Measurements from ENCODE around the gene OR1L1. TPM values are rescaled to one million over a fixed set of nuclear protein-coding genes. Genes with fewer than 3 reads are reported as not detected.

OR1L1 gene, protein sequence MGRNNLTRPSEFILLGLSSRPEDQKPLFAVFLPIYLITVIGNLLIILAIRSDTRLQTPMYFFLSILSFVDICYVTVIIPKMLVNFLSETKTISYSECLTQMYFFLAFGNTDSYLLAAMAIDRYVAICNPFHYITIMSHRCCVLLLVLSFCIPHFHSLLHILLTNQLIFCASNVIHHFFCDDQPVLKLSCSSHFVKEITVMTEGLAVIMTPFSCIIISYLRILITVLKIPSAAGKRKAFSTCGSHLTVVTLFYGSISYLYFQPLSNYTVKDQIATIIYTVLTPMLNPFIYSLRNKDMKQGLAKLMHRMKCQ
- not detected for total RNA-seq
- polyA plus RNA-seq = not detected

DNA sequence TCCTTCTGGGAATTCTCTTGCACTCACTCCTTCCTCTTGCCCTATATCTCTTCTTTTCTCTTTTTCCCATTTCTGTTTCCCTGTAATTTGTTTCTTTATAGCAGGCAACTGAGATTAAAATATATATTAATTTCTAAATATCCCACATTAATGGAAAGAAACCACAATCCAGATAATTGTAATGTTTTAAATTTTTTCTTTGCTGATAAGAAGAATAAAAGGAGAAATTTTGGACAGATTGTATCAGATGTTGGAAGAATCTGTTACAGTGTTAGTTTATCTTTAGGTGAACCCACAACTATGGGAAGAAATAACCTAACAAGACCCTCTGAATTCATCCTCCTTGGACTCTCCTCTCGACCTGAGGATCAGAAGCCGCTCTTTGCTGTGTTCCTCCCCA lies at the start of gene OR1L1:
Gene OR1L1 (plus strand): TSS at position 301 of the 400 bp plus-strand sequence. CDS start 0 bp downstream, at position 301.
- H3K27ac ChIP-seq (ENCODE audit: low read depth) = no peak within 1 kb of the TSS
- no peak for DNase-seq (ENCODE audit: extremely low spot score)
- no peaks in the 10 kb centered on the region for H3K4me1 ChIP-seq (ENCODE audit: insufficient read depth)
- H3K36me3 ChIP-seq (ENCODE audit: insufficient read depth) = no peaks in the 10 kb centered on the region
- 58% methylated on average over 2 of the region's 2 CpGs for WGBS
- H3K4me3 ChIP-seq (ENCODE audit: low read depth, low read length) = no peak within 1 kb of the TSS

DNA sequence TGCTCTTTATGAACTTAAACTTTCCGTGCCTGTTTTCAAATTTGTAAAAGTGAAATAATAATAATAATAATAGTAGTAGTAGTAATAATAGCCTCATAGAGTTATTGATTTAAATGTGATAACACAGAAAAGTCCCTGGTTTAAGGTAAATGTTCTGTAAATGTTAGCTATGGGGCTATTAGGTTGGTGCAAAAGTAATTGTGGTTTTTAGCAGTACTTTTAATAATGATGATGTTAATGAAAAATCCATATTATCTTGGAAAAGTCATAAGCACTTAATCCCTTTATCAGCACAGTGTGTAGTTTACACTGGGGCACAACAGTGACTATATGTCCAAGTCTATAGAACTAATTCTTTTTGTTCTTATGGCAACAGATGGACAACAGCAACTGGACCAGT lies 47.2 kb upstream of the OR1L1 start, which contains the start of gene OR1Q1:
Gene OR1Q1 (plus strand): TSS at position 377 of the 400 bp plus-strand sequence. CDS start 0 bp downstream, at position 377.
- H3K27ac ChIP-seq (ENCODE audit: low read depth) = no peak within 1 kb of the TSS
- no peaks in the 10 kb centered on the region for H3K36me3 ChIP-seq (ENCODE audit: insufficient read depth)
- WGBS = 86% methylated on average over 1 of the region's 1 CpG
- H3K4me1 ChIP-seq (ENCODE audit: insufficient read depth) = no peaks in the 10 kb centered on the region
- no peak for DNase-seq (ENCODE audit: extremely low spot score)
- no peak within 1 kb of the TSS for H3K4me3 ChIP-seq (ENCODE audit: low read depth, low read length)

DNA sequence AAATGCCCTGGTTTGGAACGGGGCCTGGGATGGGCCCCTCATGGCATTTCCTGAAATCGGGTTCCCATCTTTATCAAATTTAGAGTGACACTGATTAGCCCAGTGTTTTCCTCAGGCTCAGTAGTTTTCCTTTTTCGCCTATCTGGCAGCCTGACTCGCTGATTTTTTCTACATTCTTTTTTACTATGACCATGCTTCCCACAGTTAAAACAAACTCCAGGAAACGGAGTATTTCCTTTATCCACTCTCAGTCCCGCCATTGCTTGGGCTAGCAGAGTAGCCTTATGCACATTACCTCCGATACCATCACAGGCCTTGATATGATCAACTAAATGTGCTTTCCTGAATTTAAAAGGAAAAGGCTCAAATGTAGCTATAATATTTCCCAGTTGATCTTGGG lies 41.5 kb upstream of the OR1L1 start:
- DNase-seq (ENCODE audit: extremely low spot score) = no peak
- Histone ChIP-seq H3K4me3 (ENCODE audit: low read depth, low read length) (no peak overlapping the region), H3K4me1 (ENCODE audit: insufficient read depth) (no peaks in the 10 kb centered on the region), H3K27ac (ENCODE audit: low read depth) (no peak overlapping the region), H3K36me3 (ENCODE audit: insufficient read depth) (no peaks in the 10 kb centered on the region)
- WGBS = 71% methylated on average over 7 of the region's 7 CpGs

DNA sequence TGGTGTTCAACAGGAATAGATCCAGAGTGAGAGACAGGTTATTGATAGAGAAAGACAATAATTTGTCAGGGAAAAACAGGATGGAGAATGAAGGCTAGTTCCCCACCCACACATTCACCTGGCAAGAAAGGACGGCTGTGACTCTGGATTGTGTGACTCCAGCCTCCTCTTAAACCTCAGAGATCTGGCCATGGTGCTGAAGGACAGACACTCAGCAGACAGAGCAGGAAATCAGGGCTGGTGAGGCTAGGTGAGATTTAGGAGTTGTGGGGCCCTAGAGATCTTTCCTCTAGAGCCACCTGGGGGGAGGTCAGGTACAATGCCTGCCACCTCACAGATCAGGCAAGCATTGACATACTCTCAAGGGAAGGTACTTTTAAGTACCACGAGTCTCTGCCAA lies 19.3 kb upstream of the OR1L1 start:
- H3K27ac ChIP-seq (ENCODE audit: low read depth) = no peak overlapping the region
- no peak for DNase-seq (ENCODE audit: extremely low spot score)
- H3K4me1 ChIP-seq (ENCODE audit: insufficient read depth) = no peaks in the 10 kb centered on the region
- 21% methylated on average over 2 of the region's 2 CpGs for WGBS
- no peak overlapping the region for H3K4me3 ChIP-seq (ENCODE audit: low read depth, low read length)
- H3K36me3 ChIP-seq (ENCODE audit: insufficient read depth) = no peaks in the 10 kb centered on the region

DNA sequence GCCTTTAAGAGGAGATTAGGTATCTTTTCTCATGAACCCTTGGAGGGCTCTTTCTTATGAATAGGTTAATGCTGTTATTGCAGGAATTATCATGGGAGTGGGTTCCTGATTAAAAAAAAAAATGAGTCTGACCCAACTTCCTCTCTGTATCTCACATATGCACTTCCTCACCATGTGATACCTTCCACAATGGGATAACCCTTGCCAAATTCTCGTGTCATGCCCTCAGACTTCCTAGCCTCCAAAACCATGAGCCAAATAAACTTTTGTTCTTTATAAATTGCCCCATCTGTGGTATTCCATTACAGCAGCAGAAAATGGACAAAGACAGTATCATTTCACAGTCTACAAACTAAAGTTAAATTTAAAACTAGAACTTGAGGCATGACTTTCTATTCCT lies 5.1 kb upstream of the OR1L1 start:
- no peak overlapping the region for H3K4me3 ChIP-seq (ENCODE audit: low read depth, low read length)
- no peak overlapping the region for H3K27ac ChIP-seq (ENCODE audit: low read depth)
- H3K36me3 ChIP-seq (ENCODE audit: insufficient read depth) = no peaks in the 10 kb centered on the region
- DNase-seq (ENCODE audit: extremely low spot score) = no peak
- 20% methylated on average over 1 of the region's 1 CpG for WGBS
- H3K4me1 ChIP-seq (ENCODE audit: insufficient read depth) = no peaks in the 10 kb centered on the region

DNA sequence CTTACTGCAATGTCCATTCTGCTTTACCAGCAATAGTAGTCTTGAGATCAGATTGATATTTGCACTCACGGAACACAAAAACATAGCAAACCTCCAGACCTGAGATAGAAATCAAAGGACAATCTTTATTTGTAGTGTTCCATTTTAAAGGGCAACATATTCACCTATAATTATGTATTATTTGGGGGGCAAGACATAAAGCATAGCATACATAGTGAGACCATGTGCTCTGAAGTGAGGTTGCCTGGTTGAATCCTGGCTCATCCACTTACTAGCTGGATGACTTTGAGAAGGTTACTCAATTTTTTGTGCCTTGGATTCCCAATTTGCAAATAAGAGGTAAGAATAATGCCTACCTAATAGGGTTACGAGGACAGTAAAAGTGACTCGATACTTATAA lies 4.0 kb upstream of the OR1L1 start, which contains the start of gene OR1B1:
Gene OR1B1 (minus strand): TSS at position 101 of the 400 bp plus-strand sequence.
- WGBS = 89% methylated on average over 3 of the region's 3 CpGs
- no peak for DNase-seq (ENCODE audit: extremely low spot score)
- H3K36me3 ChIP-seq (ENCODE audit: insufficient read depth) = no peaks in the 10 kb centered on the region
- H3K27ac ChIP-seq (ENCODE audit: low read depth) = no peak within 1 kb of the TSS
- no peaks in the 10 kb centered on the region for H3K4me1 ChIP-seq (ENCODE audit: insufficient read depth)
- no peak within 1 kb of the TSS for H3K4me3 ChIP-seq (ENCODE audit: low read depth, low read length)

DNA sequence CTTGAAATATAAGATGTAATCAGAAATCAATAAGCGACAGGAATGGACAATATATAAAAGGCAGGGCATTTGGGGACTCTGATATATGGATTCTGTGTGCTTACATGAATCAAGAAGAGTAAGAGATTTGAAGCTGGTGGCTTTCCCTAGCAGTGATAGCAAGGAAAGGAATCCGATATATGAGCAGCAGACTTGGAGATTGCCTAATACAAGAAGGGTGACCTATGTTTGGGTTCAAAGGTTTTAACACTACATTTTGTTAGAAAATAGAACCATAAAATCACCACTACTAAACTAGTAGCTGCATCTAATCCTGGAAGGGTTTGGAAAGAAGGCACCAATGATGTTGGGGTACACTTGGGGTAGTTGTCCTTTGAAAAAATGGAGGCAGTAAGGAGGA lies 11.0 kb downstream of the OR1L1 start:
- H3K4me1 ChIP-seq (ENCODE audit: insufficient read depth) = no peaks in the 10 kb centered on the region
- WGBS = 50% methylated on average over 2 of the region's 2 CpGs
- no peak for DNase-seq (ENCODE audit: extremely low spot score)
- no peak overlapping the region for H3K4me3 ChIP-seq (ENCODE audit: low read depth, low read length)
- no peaks in the 10 kb centered on the region for H3K36me3 ChIP-seq (ENCODE audit: insufficient read depth)
- H3K27ac ChIP-seq (ENCODE audit: low read depth) = no peak overlapping the region

DNA sequence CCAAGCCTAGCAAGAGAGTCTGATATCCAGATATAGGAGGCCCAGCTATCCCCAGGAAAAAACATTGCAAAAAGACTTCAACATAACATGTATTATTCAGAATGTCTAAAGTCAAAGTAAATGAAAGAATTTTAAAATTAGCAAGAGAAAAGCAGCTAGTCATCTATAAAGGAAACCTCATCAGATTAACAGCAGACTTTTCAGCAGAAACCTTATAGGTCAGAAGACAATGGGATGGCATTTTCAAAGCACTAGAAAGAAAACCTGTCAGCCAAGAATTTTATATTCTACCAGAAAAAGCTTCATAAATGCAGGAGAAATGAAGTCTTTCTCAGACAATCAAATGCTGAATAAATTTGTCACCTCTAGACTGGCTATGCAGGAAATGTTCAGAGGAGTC lies 23.3 kb downstream of the OR1L1 start:
- no peaks in the 10 kb centered on the region for H3K36me3 ChIP-seq (ENCODE audit: insufficient read depth)
- H3K27ac ChIP-seq (ENCODE audit: low read depth) = no peak overlapping the region
- DNase-seq (ENCODE audit: extremely low spot score) = no peak
- no peaks in the 10 kb centered on the region for H3K4me1 ChIP-seq (ENCODE audit: insufficient read depth)
- H3K4me3 ChIP-seq (ENCODE audit: low read depth, low read length) = no peak overlapping the region

DNA sequence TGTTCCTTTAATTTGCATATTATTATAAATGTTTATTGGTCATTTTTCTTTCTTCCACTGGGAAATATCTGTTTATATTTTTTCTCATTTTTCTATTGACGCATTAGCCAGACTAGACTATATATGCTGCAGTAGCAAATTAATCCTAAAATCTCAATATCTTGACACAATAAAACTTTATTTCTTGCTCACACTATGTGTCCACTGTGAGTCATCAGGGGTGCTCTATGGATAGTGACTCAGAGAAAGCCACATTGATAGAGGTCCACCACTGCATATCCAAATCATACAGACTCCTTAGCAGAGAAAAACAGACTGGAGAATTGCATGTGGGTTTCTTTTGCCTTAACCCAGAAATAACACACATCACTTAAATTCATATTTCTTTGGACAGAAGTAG lies 34.2 kb downstream of the OR1L1 start:
- no peak for DNase-seq (ENCODE audit: extremely low spot score)
- Histone ChIP-seq H3K4me1 (ENCODE audit: insufficient read depth) (no peaks in the 10 kb centered on the region), H3K27ac (ENCODE audit: low read depth) (no peak overlapping the region), H3K4me3 (ENCODE audit: low read depth, low read length) (no peak overlapping the region), H3K36me3 (ENCODE audit: insufficient read depth) (no peaks in the 10 kb centered on the region)
- WGBS = 99% methylated on average over 1 of the region's 1 CpG

Other genes with a start within 250 kb of the OR1L1 start
- not detected for gene OR1J1, start 183.8 kb upstream of the OR1L1 start, total RNA-seq
- not detected for gene OR1J1, start 183.8 kb upstream of the OR1L1 start, polyA plus RNA-seq
- gene OR1J2, start 150.9 kb upstream of the OR1L1 start, total RNA-seq = not detected
- not detected for gene OR1J2, start 150.9 kb upstream of the OR1L1 start, polyA plus RNA-seq
- gene OR1J4, start 142.6 kb upstream of the OR1L1 start, total RNA-seq = not detected
- not detected for gene OR1J4, start 142.6 kb upstream of the OR1L1 start, polyA plus RNA-seq
- not detected for gene OR1N1, start 134.4 kb upstream of the OR1L1 start, total RNA-seq
- gene OR1N1, start 134.4 kb upstream of the OR1L1 start, polyA plus RNA-seq = not detected
- not detected for gene OR1N2, start 108.6 kb upstream of the OR1L1 start, total RNA-seq
- not detected for gene OR1N2, start 108.6 kb upstream of the OR1L1 start, polyA plus RNA-seq
- 0.16 TPM for gene OR1L8, start 78.3 kb upstream of the OR1L1 start, total RNA-seq
- 0.18 TPM for gene OR1L8, start 78.3 kb upstream of the OR1L1 start, polyA plus RNA-seq
- gene OR1Q1, start 47.0 kb upstream of the OR1L1 start, total RNA-seq = not detected
- not detected for gene OR1Q1, start 47.0 kb upstream of the OR1L1 start, polyA plus RNA-seq
- gene OR1B1, start 4.1 kb upstream of the OR1L1 start, total RNA-seq = not detected
- gene OR1B1, start 4.1 kb upstream of the OR1L1 start, polyA plus RNA-seq = not detected
- not detected for gene OR1L3, start 13.4 kb downstream of the OR1L1 start, total RNA-seq
- gene OR1L3, start 13.4 kb downstream of the OR1L1 start, polyA plus RNA-seq = not detected
- not detected for gene OR1L4, start 62.3 kb downstream of the OR1L1 start, total RNA-seq
- gene OR1L4, start 62.3 kb downstream of the OR1L1 start, polyA plus RNA-seq = not detected
- not detected for gene OR1L6, start 80.6 kb downstream of the OR1L1 start, total RNA-seq
- not detected for gene OR1L6, start 80.6 kb downstream of the OR1L1 start, polyA plus RNA-seq
- not detected for gene OR5C1, start 127.2 kb downstream of the OR1L1 start, total RNA-seq
- gene OR5C1, start 127.2 kb downstream of the OR1L1 start, polyA plus RNA-seq = not detected
- gene OR1K1, start 138.4 kb downstream of the OR1L1 start, total RNA-seq = not detected
- not detected for gene OR1K1, start 138.4 kb downstream of the OR1L1 start, polyA plus RNA-seq
- 42.7 TPM for gene PDCL, start 166.9 kb downstream of the OR1L1 start, total RNA-seq
- gene PDCL, start 166.9 kb downstream of the OR1L1 start, polyA plus RNA-seq = 14.2 TPM
- 65.6 TPM for gene RC3H2, start 243.6 kb downstream of the OR1L1 start, total RNA-seq
- gene RC3H2, start 243.6 kb downstream of the OR1L1 start, polyA plus RNA-seq = 14.5 TPM

Measured in urinary bladder (tissue), 4 donors.